Karpas-422 (cell line): ENCODE measurements around the gene AKAP12. TPM values are rescaled to one million over a fixed set of nuclear protein-coding genes. Genes with fewer than 3 reads are reported as not detected.

Source experiments
- DNase-seq: peaks from one replicate; pipeline ENCODE4 v3.0.0-alpha.2; 2015
- H2AFZ ChIP-seq: fragments of 200-600 bp; sonication (generic); 2 replicates; pipeline ENCODE4 v1.6.1; 2014; ENCODE audit warnings: antibody characterized with exemption, low read length, mixed read lengths
- H3K27ac ChIP-seq: fragments of 200-600 bp; sonication (generic); 2 replicates; pipeline ENCODE4 v1.5.1; 2014; ENCODE audit warnings: mild to moderate bottlenecking, low read length, moderate library complexity
- H3K27me3 ChIP-seq: fragments of 200-600 bp; sonication (generic); 2 replicates; pipeline ENCODE4 v1.6.1; 2014; ENCODE audit warnings: low read length, mixed read lengths
- H3K36me3 ChIP-seq: fragments of 200-600 bp; sonication (generic); 2 replicates; pipeline ENCODE4 v1.6.1; 2014; ENCODE audit warnings: low read length, mixed read lengths; ENCODE audit not compliant: insufficient read depth
- H3K4me1 ChIP-seq: fragments of 200-600 bp; sonication (generic); 2 replicates; pipeline ENCODE4 v1.6.1; 2014; ENCODE audit warnings: mild to moderate bottlenecking, low read length, mixed read lengths
- H3K4me2 ChIP-seq: fragments of 200-600 bp; sonication (generic); 2 replicates; pipeline ENCODE4 v1.6.1; 2014; ENCODE audit warnings: low read length, low read depth, mild to moderate bottlenecking; ENCODE audit not compliant: poor library complexity, severe bottlenecking
- H3K4me3 ChIP-seq: fragments of 200-600 bp; sonication (generic); 2 replicates; pipeline ENCODE4 v1.5.1; 2014; ENCODE audit warnings: mild to moderate bottlenecking, antibody characterized with exemption, low read length, mixed read lengths
- H3K79me2 ChIP-seq: fragments of 200-600 bp; sonication (generic); 2 replicates; pipeline ENCODE4 v1.6.1; 2014; ENCODE audit warnings: mild to moderate bottlenecking, low read length, mixed read lengths
- H3K9ac ChIP-seq: fragments of 200-600 bp; sonication (generic); 2 replicates; pipeline ENCODE4 v1.6.0; 2014; ENCODE audit warnings: low read length
- H3K9me2 ChIP-seq: fragments of 200-600 bp; sonication (generic), shearing (Covaris generic); replicated peaks from 2 replicates; pipeline ENCODE4 v1.6.0; 2014; ENCODE audit warnings: mild to moderate bottlenecking, low read length, moderate library complexity; ENCODE audit not compliant: insufficient read depth
- H3K9me3 ChIP-seq: fragments of 300-700, 200-600 bp; sonication (generic); 2 replicates; pipeline ENCODE4 v1.6.1; 2014; ENCODE audit warnings: low read length, mixed read lengths
- H4K20me1 ChIP-seq: fragments of 200-600 bp; sonication (generic); 2 replicates; pipeline ENCODE4 v1.6.1; 2014; ENCODE audit warnings: mild to moderate bottlenecking, antibody characterized with exemption, low read length, low read depth; ENCODE audit not compliant: insufficient read depth
- total RNA-seq: library from RNA; depleted of rRNA; stranded (reverse); fragments of >200 nt; shearing (Covaris generic); gene quantifications from 2 replicates; pipeline ENCODE4 v1.2.3, GENCODE V29; 2014; ENCODE audit warnings: low replicate concordance

Gene AKAP12
- total RNA-seq, 1 experiment from 2014 or later, result not detected

- H3K36me3 ChIP-seq, result no peaks in the 10 kb centered on the region
- no peak overlapping the region for H3K4me2 ChIP-seq
- H3K27ac ChIP-seq, result no peak overlapping the region
- DNase-seq, result no peak
- H3K79me2 ChIP-seq, result no peaks in the 10 kb centered on the region
- H3K9ac ChIP-seq, result no peak overlapping the region
- H3K27me3 ChIP-seq, result no peaks in the 10 kb centered on the region
- no peaks in the 10 kb centered on the region for H4K20me1 ChIP-seq
- no peaks in the 10 kb centered on the region for H3K9me2 ChIP-seq
- H3K4me3 ChIP-seq, result no peak overlapping the region
- no peaks in the 10 kb centered on the region for H3K4me1 ChIP-seq
- H2AFZ ChIP-seq, result no peak overlapping the region
- no peaks in the 10 kb centered on the region for H3K9me3 ChIP-seq
These were observed 35.8 kb downstream of the AKAP12 start for GRCh38 chr6:151275566-151275965.

GRCh38 chr6:151276112-151276740 lies 36.5 kb downstream of the AKAP12 start:
- no peaks in the 10 kb centered on the region for H3K9me2 ChIP-seq
- DNase-seq, result no peak

GRCh38 chr6:151279891-151280290 lies 40.1 kb downstream of the AKAP12 start:
- Histone ChIP-seq H3K27me3 (no peaks in the 10 kb centered on the region), H3K4me1 (peaks cover 5% of the 10 kb centered on the region), H4K20me1 (no peaks in the 10 kb centered on the region), H3K36me3 (no peaks in the 10 kb centered on the region), H3K9ac (no peak overlapping the region), H3K79me2 (no peaks in the 10 kb centered on the region), H3K9me3 (no peaks in the 10 kb centered on the region), H2AFZ (no peak overlapping the region), H3K9me2 (no peaks in the 10 kb centered on the region), H3K27ac (no peak overlapping the region), H3K4me3 (no peak overlapping the region), H3K4me2 (no peak overlapping the region)
- no peak for DNase-seq

More at GRCh38 chr6:151276112-151276740, 36.5 kb downstream of the AKAP12 start:
- H3K9ac ChIP-seq, result no peak overlapping the region
- H3K79me2 ChIP-seq, result no peaks in the 10 kb centered on the region
- no peaks in the 10 kb centered on the region for H4K20me1 ChIP-seq
- H3K4me3 ChIP-seq, result no peak overlapping the region
- H3K36me3 ChIP-seq, result no peaks in the 10 kb centered on the region
- H3K27me3 ChIP-seq, result no peaks in the 10 kb centered on the region
- no peak overlapping the region for H2AFZ ChIP-seq
- H3K4me2 ChIP-seq, result no peak overlapping the region
- no peaks in the 10 kb centered on the region for H3K9me3 ChIP-seq
- no peak overlapping the region for H3K27ac ChIP-seq
- H3K4me1 ChIP-seq, result no peaks in the 10 kb centered on the region

GRCh38 chr6:151280859-151281258 lies 41.1 kb downstream of the AKAP12 start:
- Histone ChIP-seq H3K4me1 (peaks cover 8% of the 10 kb centered on the region), H3K27me3 (no peaks in the 10 kb centered on the region), H3K4me2 (no peak overlapping the region), H3K27ac (no peak overlapping the region), H3K36me3 (no peaks in the 10 kb centered on the region), H3K4me3 (no peak overlapping the region), H3K79me2 (no peaks in the 10 kb centered on the region), H2AFZ (no peak overlapping the region), H3K9me2 (no peaks in the 10 kb centered on the region), H3K9me3 (no peaks in the 10 kb centered on the region), H4K20me1 (no peaks in the 10 kb centered on the region), H3K9ac (no peak overlapping the region)
- no peak for DNase-seq

GRCh38 chr6:151284012-151284411 lies 44.2 kb downstream of the AKAP12 start:
- Histone ChIP-seq H3K9ac (no peak overlapping the region), H3K36me3 (no peaks in the 10 kb centered on the region), H3K27me3 (no peaks in the 10 kb centered on the region), H3K9me3 (no peaks in the 10 kb centered on the region), H3K4me1 (peaks cover 8% of the 10 kb centered on the region), H3K4me2 (peak overlapping the region; percentile 57), H3K27ac (no peak overlapping the region), H3K4me3 (peak overlapping the region; percentile 49), H2AFZ (peak overlapping the region; percentile 85), H4K20me1 (no peaks in the 10 kb centered on the region), H3K9me2 (no peaks in the 10 kb centered on the region), H3K79me2 (no peaks in the 10 kb centered on the region)
- DNase-seq, result no peak

GRCh38 chr6:151284548-151285017 lies 44.8 kb downstream of the AKAP12 start:
- H3K4me2 ChIP-seq, result peak overlapping the region; percentile 57

GRCh38 chr6:151285122-151285521 lies 45.4 kb downstream of the AKAP12 start:
- Histone ChIP-seq H2AFZ (peak overlapping the region; percentile 85), H3K36me3 (no peaks in the 10 kb centered on the region)

More at GRCh38 chr6:151284548-151285017, 44.8 kb downstream of the AKAP12 start:
- H3K79me2 ChIP-seq, result no peaks in the 10 kb centered on the region
- no peaks in the 10 kb centered on the region for H3K36me3 ChIP-seq
- H2AFZ ChIP-seq, result peak overlapping the region; percentile 85
- H3K9me3 ChIP-seq, result no peaks in the 10 kb centered on the region
- peak; percentile 64 for DNase-seq
- H4K20me1 ChIP-seq, result no peaks in the 10 kb centered on the region
- peaks cover 8% of the 10 kb centered on the region for H3K4me1 ChIP-seq
- H3K27ac ChIP-seq, result no peak overlapping the region
- no peaks in the 10 kb centered on the region for H3K27me3 ChIP-seq
- H3K9ac ChIP-seq, result peak overlapping the region; percentile 12; the same call in 1 of the 2 replicates
- peak overlapping the region; percentile 49 for H3K4me3 ChIP-seq
- H3K9me2 ChIP-seq, result no peaks in the 10 kb centered on the region

GRCh38 chr6:151286214-151286613 lies 46.4 kb downstream of the AKAP12 start:
- no peak overlapping the region for H3K4me2 ChIP-seq
- H3K4me1 ChIP-seq, result peaks cover 8% of the 10 kb centered on the region
- H3K79me2 ChIP-seq, result no peaks in the 10 kb centered on the region
- no peak overlapping the region for H3K9ac ChIP-seq
- no peak for DNase-seq
- no peaks in the 10 kb centered on the region for H3K9me3 ChIP-seq
- no peaks in the 10 kb centered on the region for H3K9me2 ChIP-seq
- H3K4me3 ChIP-seq, result no peak overlapping the region
- H3K36me3 ChIP-seq, result no peaks in the 10 kb centered on the region
- H4K20me1 ChIP-seq, result no peaks in the 10 kb centered on the region
- H3K27me3 ChIP-seq, result no peaks in the 10 kb centered on the region
- no peak overlapping the region for H3K27ac ChIP-seq
- no peak overlapping the region for H2AFZ ChIP-seq

More at GRCh38 chr6:151285122-151285521, 45.4 kb downstream of the AKAP12 start:
- Histone ChIP-seq H3K4me1 (peaks cover 8% of the 10 kb centered on the region), H3K79me2 (no peaks in the 10 kb centered on the region), H3K27ac (no peak overlapping the region), H3K4me3 (peak overlapping the region; percentile 49), H3K9ac (0 out of 2 replicates have a peak overlapping the region, but pooled peaks have one; percentile 12), H3K9me2 (no peaks in the 10 kb centered on the region), H3K4me2 (peak overlapping the region; percentile 57), H4K20me1 (no peaks in the 10 kb centered on the region), H3K27me3 (no peaks in the 10 kb centered on the region), H3K9me3 (no peaks in the 10 kb centered on the region)
- DNase-seq, result peak; percentile 43
